K562 (cell line): ENCODE data around the gene MAST3. TPM values are rescaled to one million over a fixed set of nuclear protein-coding genes. Genes with fewer than 3 reads are reported as not detected.

ENCODE experiments used
- BMI1 ChIP-seq: fragments of 150-350 bp; IDR thresholded peaks from 2 replicates; pipeline ENCODE4 v1.6.1; 2014; ENCODE audit warnings: low read length
- CBFA2T3 ChIP-seq: fragments of 450-650 bp; IDR thresholded peaks from 2 replicates; pipeline ENCODE4 v1.6.1; 2017
- E2F3 ChIP-seq: fragments of 250-450 bp; sonication (Bioruptor Pico); IDR thresholded peaks from 2 replicates; pipeline ENCODE4 v1.4.0; 2020; ENCODE audit warnings: mild to moderate bottlenecking
- E2F5 ChIP-seq: sonication (generic); formaldehyde crosslinking; IDR thresholded peaks from 2 replicates; pipeline ENCODE4 v1.8.0; 2022; ENCODE audit warnings: mild to moderate bottlenecking, missing genetic modification reagents
- ID3 ChIP-seq, 2 experiments: fragments of 250-450 bp in 1 of 2; fragments of 450-650 bp in 1 of 2; sonication (Bioruptor Pico) in 1 of 2; IDR thresholded peaks; 2 replicates each; pipeline versions ENCODE4 v1.6.1 to v1.8.0; 2016 to 2021; ENCODE audit warnings: mild to moderate bottlenecking in 2 of 2, moderate library complexity in 2 of 2, missing compliant biosample characterization in 1 of 2, missing genetic modification characterization in 1 of 2
- KDM4B ChIP-seq, 2 experiments: fragments of 450-650 bp in 1 of 2; sonication (generic) in 1 of 2; IDR thresholded peaks; 2 replicates each; pipeline ENCODE4 v1.6.1; 2016 to 2017; ENCODE audit warnings: borderline replicate concordance in 2 of 2, antibody characterized with exemption in 1 of 2, low read depth in 1 of 2, mild to moderate bottlenecking in 1 of 2
- NFIC ChIP-seq: fragments of 450-650 bp; IDR thresholded peaks from 2 replicates; pipeline ENCODE4 v1.6.1; 2017; ENCODE audit warnings: mild to moderate bottlenecking, inconsistent platforms
- POLR2AphosphoS5 ChIP-seq: IDR thresholded peaks from 2 replicates; pipeline ENCODE4 v1.6.1; 2011; ENCODE audit warnings: mild to moderate bottlenecking, low read depth, low read length, moderate library complexity; ENCODE audit not compliant: control insufficient read depth, insufficient read depth
- PRMT5 ChIP-seq: sonication (generic); formaldehyde crosslinking; IDR thresholded peaks from 2 replicates; pipeline ENCODE4 v1.5.0; 2020; ENCODE audit warnings: missing genetic modification reagents
- RBM14 ChIP-seq: fragments of 200-400 bp; formaldehyde crosslinking; IDR thresholded peaks from 2 replicates; pipeline ENCODE4 v1.6.1; 2018; ENCODE audit warnings: low read depth, mild to moderate bottlenecking, low read length, moderate library complexity, borderline replicate concordance; ENCODE audit not compliant: insufficient read depth
- RBM17 ChIP-seq: fragments of 200-400 bp; formaldehyde crosslinking; IDR thresholded peaks from 2 replicates; pipeline ENCODE4 v1.6.1; 2017; ENCODE audit warnings: low read depth, mild to moderate bottlenecking, low read length, borderline replicate concordance
- RCOR1 ChIP-seq, 2 experiments: IDR thresholded peaks; 2 replicates each; pipeline ENCODE4 v1.6.1; 2012; ENCODE audit warnings: low read depth in 2 of 2, low read length in 2 of 2, borderline replicate concordance in 1 of 2, improper control_type of control experiment in 1 of 2
- SIN3B ChIP-seq: fragments of 450-650 bp; IDR thresholded peaks from 2 replicates; pipeline ENCODE4 v1.6.1; 2017; ENCODE audit warnings: low read depth, mild to moderate bottlenecking, moderate library complexity
- SRF ChIP-seq, 2 experiments: fragments of 250-450, 450-650 bp in 1 of 2; sonication (Bioruptor Pico) in 1 of 2; sonication (generic) in 1 of 2; formaldehyde crosslinking; IDR thresholded peaks; 2 replicates each; pipeline versions ENCODE4 v1.5.0 to v1.5.1; 2020 to 2022; ENCODE audit warnings: mild to moderate bottlenecking in 1 of 2, missing genetic modification reagents in 1 of 2
- SRSF1 ChIP-seq: fragments of 200-400 bp; formaldehyde crosslinking; IDR thresholded peaks from 2 replicates; pipeline ENCODE4 v1.6.1; 2017; ENCODE audit warnings: mild to moderate bottlenecking, low read depth, low read length, moderate library complexity
- TAF9B ChIP-seq: fragments of 450-650 bp; IDR thresholded peaks from 2 replicates; pipeline ENCODE4 v1.6.1; 2018; ENCODE audit warnings: mild to moderate bottlenecking; ENCODE audit not compliant: partially characterized antibody
- TBP ChIP-seq: optimal IDR thresholded peaks from 2 replicates; pipeline ENCODE3; 2011; ENCODE audit warnings: low read depth, low read length, improper control_type of control experiment
- TCF7L2 ChIP-seq: fragments of 150-350 bp; IDR thresholded peaks from 2 replicates; pipeline ENCODE4 v1.6.1; 2016; ENCODE audit warnings: low read depth, mild to moderate bottlenecking, low read length, moderate library complexity
- ZKSCAN8 ChIP-seq: fragments of 200-800 bp; sonication (Bioruptor generic); IDR thresholded peaks from 2 replicates; pipeline ENCODE4 v1.6.1; 2016; ENCODE audit warnings: missing genetic modification characterization, missing compliant biosample characterization
- ZNF217 ChIP-seq: sonication (generic); formaldehyde crosslinking; IDR thresholded peaks from 2 replicates; pipeline ENCODE4 v1.8.0; 2022; ENCODE audit warnings: mild to moderate bottlenecking, missing genetic modification reagents
- ZNF561 ChIP-seq: fragments of 450-650 bp; formaldehyde crosslinking; conservative IDR thresholded peaks from 2 replicates; pipeline ENCODE4 v1.4.0; 2020; ENCODE audit warnings: mild to moderate bottlenecking, moderate library complexity
- ZNF79 ChIP-seq: fragments of 250-450 bp; sonication (Bioruptor Pico); IDR thresholded peaks from 2 replicates; pipeline ENCODE4 v1.4.0; 2020; ENCODE audit warnings: low read depth, mild to moderate bottlenecking, moderate library complexity
- polyA plus RNA-seq, 8 experiments: library from polyadenylated mRNA; depleted of rRNA in 4 of 8; stranded (reverse) in 5 of 8; unstranded in 3 of 8; fragments of >200 nt; fragmentation: Nextera tagmentation in 2 of 8; fragmentation: Illumina TruSeq in 1 of 8; extraction: Ambion mirVana in 2 of 8; extraction: Trizol in 1 of 8; gene quantifications; 2 replicates each; pipeline versions ENCODE4 v1.2.1 to v1.2.3, GENCODE V29; 2011 to 2014; ENCODE audit warnings: inconsistent platforms in 1 of 8, missing spikeins in 1 of 8
- total RNA-seq, 7 experiments: library from RNA; depleted of rRNA in 6 of 7; stranded (reverse); fragments of >200 nt in 6 of 7; fragmentation: Illumina TruSeq in 2 of 7; extraction: Trizol in 2 of 7; gene quantifications; 2 replicates each; pipeline versions ENCODE4 v1.2.1 to v1.2.3, GENCODE V29; 2011 to 2021; ENCODE audit warnings: low replicate concordance in 1 of 7
- TF ChIP-seq, protein P1 (sequence below): fragments of 200-800 bp; sonication (Bioruptor generic); IDR thresholded peaks from 2 replicates; pipeline ENCODE4 v1.6.1; 2017; ENCODE audit warnings: missing genetic modification characterization, missing compliant biosample characterization
- TF ChIP-seq, protein P2 (sequence below): fragments of 450-650 bp; IDR thresholded peaks from 2 replicates; pipeline ENCODE4 v1.6.1; 2017; ENCODE audit warnings: antibody characterized with exemption

The MAST3 gene
- total and polyA plus RNA-seq, 9 of the 15 experiments (the other 6 are each of a cell fraction or from before 2014, with no cell fraction given) = 0.94 to 9.9 (median 2.4) TPM

GRCh38 chr19:18098891-18099622 lies 1.5 kb downstream of the MAST3 start (continued):
- TF ChIP-seq TBP (peak; percentile 37), SIN3B (no peak), E2F5 (CRISPR knock-in tag) (no peak), ZNF561 (CRISPR knock-in tag) (no peak), ID3 (CRISPR knock-in tag; IDR thresholded peaks at IDR 0.05) (no peak), ID3 (tag; IDR thresholded peaks at IDR 0.05) (no peak), ZNF79 (CRISPR knock-in tag) (no peak), ZKSCAN8 (CRISPR knock-in tag) (peak; percentile 87; the same call in 1 of the 2 replicates), TAF9B (no peak), POLR2AphosphoS5 (no peak), ZNF217 (CRISPR knock-in tag) (no peak), RCOR1 (IDR thresholded peaks at IDR 0.05; ENCODE audit: borderline replicate concordance in 1 of 2, low read depth in 2 of 2, low read length in 2 of 2) (no peak), PRMT5 (CRISPR knock-in tag) (no peak), CBFA2T3 (no peak), KDM4B (IDR thresholded peaks at IDR 0.05; ENCODE audit: borderline replicate concordance in 2 of 2, low read depth in 1 of 2) (no peak), SRSF1 (no peak), E2F3 (CRISPR knock-in tag) (no peak), TCF7L2 (no peak), NFIC (no peak), RBM14 (no peak), RBM17 (no peak), BMI1 (no peak), SRF (CRISPR knock-in tag; IDR thresholded peaks at IDR 0.05) (no peak)
- TF ChIP-seq, protein P1, sequence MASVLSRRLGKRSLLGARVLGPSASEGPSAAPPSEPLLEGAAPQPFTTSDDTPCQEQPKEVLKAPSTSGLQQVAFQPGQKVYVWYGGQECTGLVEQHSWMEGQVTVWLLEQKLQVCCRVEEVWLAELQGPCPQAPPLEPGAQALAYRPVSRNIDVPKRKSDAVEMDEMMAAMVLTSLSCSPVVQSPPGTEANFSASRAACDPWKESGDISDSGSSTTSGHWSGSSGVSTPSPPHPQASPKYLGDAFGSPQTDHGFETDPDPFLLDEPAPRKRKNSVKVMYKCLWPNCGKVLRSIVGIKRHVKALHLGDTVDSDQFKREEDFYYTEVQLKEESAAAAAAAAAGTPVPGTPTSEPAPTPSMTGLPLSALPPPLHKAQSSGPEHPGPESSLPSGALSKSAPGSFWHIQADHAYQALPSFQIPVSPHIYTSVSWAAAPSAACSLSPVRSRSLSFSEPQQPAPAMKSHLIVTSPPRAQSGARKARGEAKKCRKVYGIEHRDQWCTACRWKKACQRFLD (CRISPR knock-in tag) = 0 out of 2 replicates have a peak, but pooled peaks have one; percentile 24
- TF ChIP-seq, protein P2, sequence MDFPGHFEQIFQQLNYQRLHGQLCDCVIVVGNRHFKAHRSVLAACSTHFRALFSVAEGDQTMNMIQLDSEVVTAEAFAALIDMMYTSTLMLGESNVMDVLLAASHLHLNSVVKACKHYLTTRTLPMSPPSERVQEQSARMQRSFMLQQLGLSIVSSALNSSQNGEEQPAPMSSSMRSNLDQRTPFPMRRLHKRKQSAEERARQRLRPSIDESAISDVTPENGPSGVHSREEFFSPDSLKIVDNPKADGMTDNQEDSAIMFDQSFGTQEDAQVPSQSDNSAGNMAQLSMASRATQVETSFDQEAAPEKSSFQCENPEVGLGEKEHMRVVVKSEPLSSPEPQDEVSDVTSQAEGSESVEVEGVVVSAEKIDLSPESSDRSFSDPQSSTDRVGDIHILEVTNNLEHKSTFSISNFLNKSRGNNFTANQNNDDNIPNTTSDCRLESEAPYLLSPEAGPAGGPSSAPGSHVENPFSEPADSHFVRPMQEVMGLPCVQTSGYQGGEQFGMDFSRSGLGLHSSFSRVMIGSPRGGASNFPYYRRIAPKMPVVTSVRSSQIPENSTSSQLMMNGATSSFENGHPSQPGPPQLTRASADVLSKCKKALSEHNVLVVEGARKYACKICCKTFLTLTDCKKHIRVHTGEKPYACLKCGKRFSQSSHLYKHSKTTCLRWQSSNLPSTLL = no peak
